Lung microvascular endothelial cell (primary cell): Measurements from ENCODE around the gene UTP14A. TPM values are rescaled to one million over a fixed set of nuclear protein-coding genes. Genes with fewer than 3 reads are reported as not detected.
A peak's percentile ranks its signal among the peaks of the same experiment; 100 is the strongest.

ENCODE experiments used
- DNase-seq, 2 donors: peaks; one replicate each; pipeline versions ENCODE4 v3.0.0 to v3.0.0-alpha.2; 2010; ENCODE audit warnings: low read depth in 2 of 2
- total RNA-seq: library from RNA; depleted of rRNA; stranded (reverse); fragments of >200 nt; gene quantifications from 2 replicates; pipeline ENCODE4 v1.2.1, GENCODE V29; 2014

UTP14A gene
- total RNA-seq, 1 donor from 2014 or later, result 11.9 TPM

- no peak for DNase-seq
These were observed 34.8 kb downstream of the UTP14A start for GRCh38 chrX:129940721-129941120.

- no peak for DNase-seq
These were observed 39.2 kb downstream of the UTP14A start for GRCh38 chrX:129945131-129945530.

GRCh38 chrX:129953334-129953648, 47.3 kb downstream of the UTP14A start:
- DNase-seq, result no peak

- DNase-seq, result no peak
These were observed 47.9 kb downstream of the UTP14A start for GRCh38 chrX:129953881-129954280.

- DNase-seq, result no peak
These were observed 48.8 kb downstream of the UTP14A start for GRCh38 chrX:129954804-129955203.

GRCh38 chrX:129955682-129956081, 49.7 kb downstream of the UTP14A start:
- DNase-seq, result no peak

- no peak for DNase-seq
These were observed 50.2 kb downstream of the UTP14A start for GRCh38 chrX:129956145-129956544.

- no peak for DNase-seq
These were observed 50.8 kb downstream of the UTP14A start for GRCh38 chrX:129956765-129957164.

- peak; percentile 32 to 52 for DNase-seq
These were observed 51.5 kb downstream of the UTP14A start for GRCh38 chrX:129957241-129958082.

- no peak for DNase-seq
These were observed 52.1 kb downstream of the UTP14A start for GRCh38 chrX:129958083-129958465.

- no peak for DNase-seq
These were observed 53.0 kb downstream of the UTP14A start for GRCh38 chrX:129958814-129959492.

- DNase-seq, result no peak
These were observed 53.5 kb downstream of the UTP14A start for GRCh38 chrX:129959493-129959832.

- DNase-seq, result peak in 1 of 2 donors; percentile 36
These were observed 55.5 kb downstream of the UTP14A start for GRCh38 chrX:129961180-129962083.

- no peak for DNase-seq
These were observed 57.8 kb downstream of the UTP14A start for GRCh38 chrX:129963729-129964128.

- no peak for DNase-seq
These were observed 59.2 kb downstream of the UTP14A start for GRCh38 chrX:129965166-129965565.

- DNase-seq, result no peak
These were observed 63.0 kb downstream of the UTP14A start for GRCh38 chrX:129968968-129969367.

- DNase-seq, result no peak
These were observed 70.5 kb downstream of the UTP14A start for GRCh38 chrX:129976441-129976840.

Other genes starting within 250 kb of the UTP14A start
- gene XPNPEP2, start 167.2 kb upstream of the UTP14A start, total RNA-seq, result not detected in 2 replicates
- gene SASH3, start 126.2 kb upstream of the UTP14A start, total RNA-seq, result not detected in 2 replicates
- 10.7 and 15.9 TPM in 2 replicates for gene ZDHHC9, start 62.3 kb upstream of the UTP14A start, total RNA-seq
- 1.7 and 2.0 TPM in 2 replicates for gene BCORL1, start 76.5 kb downstream of the UTP14A start, total RNA-seq
- 9.7 and 10.2 TPM in 2 replicates for gene ELF4, start 204.3 kb downstream of the UTP14A start, total RNA-seq